Cardiac ventricle fibroblast (primary cell): ENCODE results near the gene NUP98. TPM values are rescaled to one million over a fixed set of nuclear protein-coding genes. Genes with fewer than 3 reads are reported as not detected.

Source experiments
- total RNA-seq: library from RNA; depleted of rRNA; stranded (reverse); fragments of >200 nt; gene quantifications from 2 replicates; pipeline ENCODE4 v1.2.3, GENCODE V29; 2015

Gene NUP98
- total RNA-seq: 66.5 and 87.3 TPM in 2 replicates

DNA sequence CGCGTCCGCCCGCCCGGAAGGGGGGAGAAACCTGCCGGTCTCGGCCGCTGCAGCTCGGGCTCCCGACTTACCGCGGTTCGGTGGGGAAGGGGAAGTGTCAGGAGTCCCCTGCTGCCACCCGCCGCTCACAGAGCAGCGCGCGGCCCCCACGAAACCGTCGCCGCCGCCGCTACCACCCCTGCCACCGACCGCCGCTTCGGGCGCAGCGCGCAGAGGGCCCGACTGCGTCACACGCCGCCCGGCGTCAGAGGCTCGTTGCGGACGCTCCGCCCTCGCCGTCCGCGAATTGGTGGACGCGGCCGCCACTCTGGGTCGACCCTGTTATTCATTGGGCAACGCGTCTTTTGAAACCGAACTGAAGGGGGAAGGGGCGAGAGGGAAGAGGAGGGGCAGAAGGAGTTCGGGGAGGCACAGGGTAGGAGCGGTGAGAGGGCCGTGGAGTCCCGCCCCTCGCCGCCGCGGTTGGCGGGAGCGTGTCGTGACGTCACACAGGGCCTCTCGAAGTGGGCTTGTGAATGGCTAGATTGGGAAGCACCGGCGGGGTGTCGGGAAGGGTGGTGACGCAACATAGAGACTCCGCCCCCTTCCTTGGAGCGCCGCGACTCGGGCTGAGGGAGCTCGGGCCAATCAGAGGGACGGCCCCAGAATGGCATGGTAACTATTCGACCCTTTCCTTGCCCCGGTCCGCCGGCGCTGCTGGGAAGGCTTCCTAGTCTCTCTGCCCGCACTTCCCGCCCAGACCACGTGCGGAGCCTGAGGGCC is at the start of gene NUP98:
TSS of gene NUP98 (minus strand) at position 226 of the 762 bp plus-strand sequence. CDS start 15,437 bp downstream, outside the sequence.

GRCh38 chr11:3840870-3841425 is 43.6 kb upstream of the NUP98 start, which contains the start of gene RHOG:
RHOG (minus strand) TSS chr11:3840959; CDS start chr11:3828138, 12,821 bp downstream.

GRCh38 chr11:3807909-3808860 is 10.8 kb upstream of the NUP98 start, which contains the start of gene PGAP2:
PGAP2 (plus strand) TSS chr11:3808560; CDS start chr11:3811260, 2,700 bp downstream.

DNA sequence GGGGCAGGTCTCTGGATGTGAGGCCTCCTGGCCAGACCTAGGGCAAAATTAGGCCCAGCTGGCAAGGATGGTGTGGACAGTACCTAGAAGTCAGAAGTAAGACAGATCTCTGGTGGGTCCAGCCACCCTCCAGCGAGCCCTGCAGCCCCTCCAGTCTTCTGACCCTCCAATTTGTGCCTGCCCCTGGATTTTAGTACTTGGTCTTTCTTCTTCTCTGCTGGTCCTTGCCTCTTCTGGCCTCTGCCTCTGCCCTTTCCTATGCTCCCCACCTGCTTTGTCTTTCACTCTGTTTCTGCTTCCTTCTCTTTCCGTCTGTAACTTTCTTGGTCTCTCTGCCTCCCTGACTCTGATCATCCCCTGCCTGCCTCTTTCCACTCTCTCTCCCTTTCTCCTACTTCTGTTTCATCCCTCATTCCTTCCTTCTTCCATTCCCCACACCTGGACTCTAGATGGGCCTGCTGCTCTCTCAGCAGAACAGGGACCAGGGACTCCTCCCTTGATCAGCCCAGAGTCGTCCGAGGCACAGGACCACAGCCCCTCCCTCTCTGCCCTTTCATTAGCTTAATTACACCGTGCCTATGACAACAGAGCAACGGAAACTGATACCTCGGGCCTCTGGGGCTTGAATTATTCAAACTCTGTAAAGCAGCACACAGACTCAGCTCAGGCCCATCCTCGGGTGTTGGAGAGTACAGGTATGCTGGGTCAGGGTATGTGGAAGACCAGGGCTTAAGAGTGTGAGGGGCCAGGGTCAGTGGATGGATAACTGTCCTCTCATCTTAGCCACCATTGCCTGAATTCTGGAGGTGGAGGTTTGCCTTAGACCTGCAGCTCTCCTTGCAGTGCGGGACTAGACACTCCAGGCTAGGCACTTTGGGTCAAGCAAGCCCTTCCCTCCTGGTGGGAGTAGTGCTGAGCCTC is 125.8 kb downstream of the NUP98 start, which contains the start of gene CHRNA10:
TSS of gene CHRNA10 (minus strand) at position 51 of the 921 bp plus-strand sequence. CDS start 72 bp downstream, outside the sequence.

GRCh38 chr11:3644817-3645235 is 152.5 kb downstream of the NUP98 start, which contains the start of gene ART1:
ART1 (plus strand) TSS chr11:3645128; CDS start chr11:3659214, 14,086 bp downstream.

GRCh38 chr11:3641701-3642070 is 155.7 kb downstream of the NUP98 start, which contains the start of gene ART5:
ART5 (minus strand) TSS chr11:3641992; CDS start chr11:3641862, 130 bp downstream.

Other genes with a start within 250 kb of the NUP98 start
- gene ART5, start 155.6 kb downstream of the NUP98 start, total RNA-seq: 0.25 TPM in 1 of 2 replicates, not detected in the other
- gene ART1, start 152.4 kb downstream of the NUP98 start, total RNA-seq: not detected in 2 replicates
- not detected in 2 replicates for gene CHRNA10, start 126.2 kb downstream of the NUP98 start, total RNA-seq
- 9.4 and 15.3 TPM in 2 replicates for gene PGAP2, start 11.0 kb upstream of the NUP98 start, total RNA-seq
- 26.6 and 36.1 TPM in 2 replicates for gene RHOG, start 43.4 kb upstream of the NUP98 start, total RNA-seq
- gene STIM1, start 58.1 kb upstream of the NUP98 start, total RNA-seq: 25.0 and 27.7 TPM in 2 replicates